HCT116 (cell line): ENCODE data around the gene CCNL2. TPM values are rescaled to one million over a fixed set of nuclear protein-coding genes. Genes with fewer than 3 reads are reported as not detected.

Experiments
- ATAC-seq: fragments of 200-7000 bp; cut with Tn5 transposase; 2 replicates; pipeline ENCODE4 v1.9.1; 2020; ENCODE audit warnings: mild to moderate bottlenecking, moderate library complexity
- BruUV-seq: library from RNA; stranded (reverse); fragments of 400-500 nt; replicated peaks from 2 replicates; lab custom pipeline; 2021; lab: Mats Ljungman, UMichigan
- CTCF ChIA-PET: fragments of 300-600 bp; sonication (Branson Sonifier 250); formaldehyde crosslinking; loops from one replicate; lab custom pipeline; 2021; ENCODE audit warnings: antibody characterized with exemption; lab: Charles Lee
- POLR2A ChIA-PET: fragments of 300-600, 350-600 bp; sonication (Branson Sonifier 250); formaldehyde crosslinking; loops from one replicate; lab custom pipeline; 2021; ENCODE audit warnings: antibody characterized with exemption; lab: Charles Lee
- RAD21 ChIA-PET, 2 experiments: fragments of 300-600 bp; sonication (Branson Sonifier 250); formaldehyde crosslinking; loops; one replicate each; lab custom pipeline; 2023; ENCODE audit warnings: low total read pairs in 2 of 2; ENCODE audit not compliant: uncharacterized antibody in 2 of 2, unreplicated experiment in 2 of 2, low non-redundant PET in 1 of 2; lab: Charles Lee
- DNase-seq: peaks from one replicate; pipeline ENCODE4 v3.0.0-alpha.2; 2010; ENCODE audit warnings: low read depth, low spot score
- H2AFZ ChIP-seq: fragments of 200-600 bp; shearing (Covaris generic), sonication (generic); 2 replicates; pipeline ENCODE4 v1.6.1; 2017; ENCODE audit warnings: low read depth, mixed run types, mixed read lengths, antibody characterized with exemption, low read length; ENCODE audit not compliant: poor library complexity, severe bottlenecking
- H3K27ac ChIP-seq: 2 replicates; pipeline ENCODE4 v1.5.1; 2012; ENCODE audit warnings: low read depth, low read length
- H3K27me3 ChIP-seq: fragments of 200-600 bp; sonication (generic); 2 replicates; pipeline ENCODE4 v1.6.1; 2016; ENCODE audit warnings: mixed run types, low read length, mixed read lengths; ENCODE audit not compliant: insufficient read depth
- H3K36me3 ChIP-seq, 2 experiments: fragments of 200-500 bp in 1 of 2; fragments of 200-600 bp in 1 of 2; sonication (Bioruptor generic) in 1 of 2; sonication (generic) in 1 of 2; 2 replicates each; pipeline versions ENCODE4 v1.5.1 to v1.6.1; 2014 to 2016; ENCODE audit warnings: low read length in 2 of 2, inconsistent platforms in 1 of 2, mixed read lengths in 1 of 2, mixed run types in 1 of 2; ENCODE audit not compliant: insufficient read depth in 2 of 2, control insufficient read depth in 1 of 2
- H3K4me1 ChIP-seq, 2 experiments: fragments of 200-600 bp in 1 of 2; sonication (generic) in 1 of 2; 2 replicates each; pipeline versions ENCODE4 v1.5.1 to v1.6.1; 2012 to 2017; ENCODE audit warnings: low read length in 2 of 2, inconsistent platforms in 1 of 2, mild to moderate bottlenecking in 1 of 2, mixed read lengths in 1 of 2, mixed run types in 1 of 2, moderate library complexity in 1 of 2; ENCODE audit not compliant: insufficient read depth in 2 of 2, control insufficient read depth in 1 of 2
- H3K4me2 ChIP-seq: fragments of 200-600 bp; sonication (generic); 2 replicates; pipeline ENCODE4 v1.6.1; 2017; ENCODE audit warnings: mixed run types, low read length, mixed read lengths
- H3K4me3 ChIP-seq, 2 experiments: fragments of 200-600 bp in 1 of 2; sonication (generic) in 1 of 2; replicated peaks in 1 of 2; 2 replicates each; pipeline ENCODE4 v1.5.1; 2011 to 2016; ENCODE audit warnings: low read length in 2 of 2, control low read depth in 1 of 2, low read depth in 1 of 2, mild to moderate bottlenecking in 1 of 2, mixed read lengths in 1 of 2, mixed run types in 1 of 2
- H3K79me2 ChIP-seq: fragments of 200-600 bp; sonication (generic); 2 replicates; pipeline ENCODE4 v1.6.1; 2017; ENCODE audit warnings: mild to moderate bottlenecking, mixed run types, low read length, moderate library complexity, mixed read lengths; ENCODE audit not compliant: insufficient read depth
- H3K9ac ChIP-seq: fragments of 200-600 bp; sonication (generic); 2 replicates; pipeline ENCODE4 v1.6.1; 2016; ENCODE audit warnings: low read length, mixed read lengths
- H3K9me2 ChIP-seq: fragments of 200-600 bp; sonication (generic), shearing (Covaris generic); 2 replicates; pipeline ENCODE4 v1.6.1; 2017; ENCODE audit warnings: mixed run types, mild to moderate bottlenecking, moderate library complexity; ENCODE audit not compliant: insufficient read depth
- H3K9me3 ChIP-seq, 2 experiments: fragments of 200-500 bp in 1 of 2; fragments of 200-600 bp in 1 of 2; sonication (Bioruptor generic) in 1 of 2; sonication (generic) in 1 of 2; 2 replicates each; pipeline ENCODE4 v1.6.1; 2014 to 2017; ENCODE audit warnings: low read length in 2 of 2, mixed read lengths in 2 of 2, inconsistent platforms in 1 of 2, low read depth in 1 of 2, mild to moderate bottlenecking in 1 of 2, mixed run types in 1 of 2, moderate library complexity in 1 of 2; ENCODE audit not compliant: control insufficient read depth in 1 of 2, insufficient read depth in 1 of 2
- H4K20me1 ChIP-seq: fragments of 200-600 bp; sonication (generic), shearing (Covaris generic); 2 replicates; pipeline ENCODE4 v1.6.1; 2017; ENCODE audit warnings: mixed run types, mild to moderate bottlenecking, moderate library complexity; ENCODE audit not compliant: insufficient read depth
- ELF1 ChIP-seq: IDR thresholded peaks from 2 replicates; pipeline ENCODE4 v1.6.1; 2012; ENCODE audit warnings: low read depth, borderline replicate concordance
- EZH2 ChIP-seq: fragments of 200-600 bp; sonication (generic); IDR thresholded peaks from 2 replicates; pipeline ENCODE4 v1.6.1; 2017; ENCODE audit warnings: antibody characterized with exemption, mixed run types
- SIN3A ChIP-seq: IDR thresholded peaks from 2 replicates; pipeline ENCODE4 v1.6.1; 2012; ENCODE audit warnings: low read depth
- YY1 ChIP-seq: IDR thresholded peaks from 2 replicates; pipeline ENCODE4 v1.6.1; 2011; ENCODE audit warnings: low read length, low read depth, moderate library complexity, mild to moderate bottlenecking; ENCODE audit not compliant: insufficient replicate concordance; ENCODE audit errors: extremely low read depth
- intact Hi-C: fragments of 100-400 bp; cut with micrococcal nuclease; formaldehyde crosslinking; loops from 2 replicates; pipeline ENCODE4 v1.10.0; 2022
- total RNA-seq: library from RNA; stranded (reverse); gene quantifications from one replicate; pipeline ENCODE4 v1.2.1, GENCODE V29; 2021; ENCODE audit not compliant: unreplicated experiment
- TF ChIP-seq, protein P1 (sequence below): IDR thresholded peaks from 2 replicates; pipeline ENCODE4 v1.6.1; 2012
- TF ChIP-seq, protein P2 (sequence below), 3 experiments: fragments of 200-600 bp in 1 of 3; sonication (generic) in 1 of 3; IDR thresholded peaks in 2 of 3; conservative IDR thresholded peaks in 1 of 3; 2 replicates each; pipeline ENCODE4 v1.5.1; 2012 to 2017; ENCODE audit warnings: low read depth in 2 of 3, low read length in 2 of 3, antibody characterized with exemption in 1 of 3, borderline replicate concordance in 1 of 3, control low read depth in 1 of 3, mild to moderate bottlenecking in 1 of 3, mixed read lengths in 1 of 3, mixed run types in 1 of 3, moderate library complexity in 1 of 3; ENCODE audit not compliant: insufficient read depth in 1 of 3
- TF ChIP-seq, protein P3 (sequence below): IDR thresholded peaks from 2 replicates; pipeline ENCODE4 v1.6.1; 2012
- TF ChIP-seq, protein P4 (sequence below): IDR thresholded peaks from 2 replicates; pipeline ENCODE4 v1.6.1; 2011; ENCODE audit warnings: mild to moderate bottlenecking, low read length, moderate library complexity; ENCODE audit not compliant: insufficient replicate concordance; ENCODE audit errors: extremely low read depth

Gene CCNL2
- total RNA-seq, 1 experiment from 2014 or later: 173 TPM

DNA sequence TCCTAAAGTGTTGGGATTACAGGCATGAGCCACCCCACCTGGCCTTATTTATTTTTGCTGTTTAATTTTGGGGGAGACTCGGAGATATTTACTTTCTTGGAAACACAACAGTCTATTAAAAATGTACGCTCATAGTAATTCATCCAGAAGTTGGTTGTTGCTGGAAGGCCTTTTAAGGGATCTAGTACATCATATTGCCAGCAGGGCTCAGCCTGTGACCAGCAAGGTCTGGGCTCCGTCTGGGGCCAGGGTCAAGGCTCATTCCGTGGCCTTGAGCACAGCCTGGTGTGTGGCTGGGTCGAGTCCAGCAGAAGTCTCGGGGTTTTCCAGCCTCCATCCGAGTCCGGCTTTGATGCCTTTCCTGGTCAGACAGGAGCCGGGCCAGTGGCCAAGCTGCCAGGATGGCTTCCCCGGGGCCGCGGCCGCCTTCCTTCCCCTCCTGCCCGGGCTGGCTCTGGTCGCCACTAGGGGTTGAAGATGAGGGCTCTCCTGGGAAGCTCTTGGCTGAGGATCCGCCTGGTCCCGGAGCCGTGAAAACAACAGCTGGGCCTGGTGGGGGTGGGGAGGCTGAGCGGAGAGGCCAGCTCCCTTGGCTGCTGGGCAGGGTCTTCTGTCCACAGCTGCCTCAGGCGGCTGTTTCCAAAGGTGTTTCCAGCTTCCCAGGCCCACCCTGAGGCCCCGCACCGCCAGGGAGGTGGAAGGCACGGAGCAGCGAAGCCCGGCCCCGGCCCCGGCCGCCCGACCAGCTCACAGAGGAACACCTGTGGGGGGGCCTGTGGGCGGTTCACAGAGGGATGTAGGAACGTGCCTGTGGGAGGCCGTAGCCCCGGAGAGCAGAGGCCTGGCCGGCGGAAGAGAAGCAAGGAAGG lies 31.2 kb upstream of the CCNL2 start:
- BruUV-seq: no TSS peak
- H3K4me2 ChIP-seq: no peak overlapping the region
- ATAC-seq: no peak

More for the DNA sequence above, 31.2 kb upstream of the CCNL2 start:
- Histone ChIP-seq H3K79me2 (peaks cover 9% of the 10 kb centered on the region; the same call in 1 of the 2 replicates), H2AFZ (no peak overlapping the region), H3K4me1 (peaks cover 49 to 69% of the 10 kb centered on the region in 2 experiments), H3K27ac (peak overlapping the region; percentile 19; the same call in 1 of the 2 replicates), H3K9me2 (no peaks in the 10 kb centered on the region), H3K4me3 (no peak overlapping the region), H3K9ac (no peak overlapping the region), H3K9me3 (no peaks in the 10 kb centered on the region), H4K20me1 (no peaks in the 10 kb centered on the region), H3K36me3 (no peaks in the 10 kb centered on the region), H3K27me3 (no peaks in the 10 kb centered on the region)
- no peak for DNase-seq
- ChIA-PET CTCF (interaction anchor here (1.8 kb wide), 1 partner anchor 11 kb away, joined by 7 read pairs; no protein-coding TSS in a partner anchor), POLR2A (no interaction called here), RAD21 (no interaction called here)
- intact Hi-C loops: no loop called here
- TF ChIP-seq ELF1: no peak
- TF ChIP-seq YY1: no peak
- TF ChIP-seq, protein P1, sequence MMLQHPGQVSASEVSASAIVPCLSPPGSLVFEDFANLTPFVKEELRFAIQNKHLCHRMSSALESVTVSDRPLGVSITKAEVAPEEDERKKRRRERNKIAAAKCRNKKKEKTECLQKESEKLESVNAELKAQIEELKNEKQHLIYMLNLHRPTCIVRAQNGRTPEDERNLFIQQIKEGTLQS: no peak
- TF ChIP-seq, protein P2, sequence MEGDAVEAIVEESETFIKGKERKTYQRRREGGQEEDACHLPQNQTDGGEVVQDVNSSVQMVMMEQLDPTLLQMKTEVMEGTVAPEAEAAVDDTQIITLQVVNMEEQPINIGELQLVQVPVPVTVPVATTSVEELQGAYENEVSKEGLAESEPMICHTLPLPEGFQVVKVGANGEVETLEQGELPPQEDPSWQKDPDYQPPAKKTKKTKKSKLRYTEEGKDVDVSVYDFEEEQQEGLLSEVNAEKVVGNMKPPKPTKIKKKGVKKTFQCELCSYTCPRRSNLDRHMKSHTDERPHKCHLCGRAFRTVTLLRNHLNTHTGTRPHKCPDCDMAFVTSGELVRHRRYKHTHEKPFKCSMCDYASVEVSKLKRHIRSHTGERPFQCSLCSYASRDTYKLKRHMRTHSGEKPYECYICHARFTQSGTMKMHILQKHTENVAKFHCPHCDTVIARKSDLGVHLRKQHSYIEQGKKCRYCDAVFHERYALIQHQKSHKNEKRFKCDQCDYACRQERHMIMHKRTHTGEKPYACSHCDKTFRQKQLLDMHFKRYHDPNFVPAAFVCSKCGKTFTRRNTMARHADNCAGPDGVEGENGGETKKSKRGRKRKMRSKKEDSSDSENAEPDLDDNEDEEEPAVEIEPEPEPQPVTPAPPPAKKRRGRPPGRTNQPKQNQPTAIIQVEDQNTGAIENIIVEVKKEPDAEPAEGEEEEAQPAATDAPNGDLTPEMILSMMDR (IDR thresholded peaks at IDR 0.05 in 2 of 3, conservative IDR thresholded peaks at IDR 0.05 in 1 of 3; ENCODE audit: borderline replicate concordance in 1 of 3, insufficient read depth in 1 of 3, low read depth in 2 of 3, low read length in 2 of 3): peak in 1 of 3 experiments; percentile 13; a peak in 1 of 6 replicates
- no peak for TF ChIP-seq EZH2
- TF ChIP-seq, protein P3, sequence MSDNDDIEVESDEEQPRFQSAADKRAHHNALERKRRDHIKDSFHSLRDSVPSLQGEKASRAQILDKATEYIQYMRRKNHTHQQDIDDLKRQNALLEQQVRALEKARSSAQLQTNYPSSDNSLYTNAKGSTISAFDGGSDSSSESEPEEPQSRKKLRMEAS: no peak
- TF ChIP-seq SIN3A: no peak
- TF ChIP-seq, protein P4, sequence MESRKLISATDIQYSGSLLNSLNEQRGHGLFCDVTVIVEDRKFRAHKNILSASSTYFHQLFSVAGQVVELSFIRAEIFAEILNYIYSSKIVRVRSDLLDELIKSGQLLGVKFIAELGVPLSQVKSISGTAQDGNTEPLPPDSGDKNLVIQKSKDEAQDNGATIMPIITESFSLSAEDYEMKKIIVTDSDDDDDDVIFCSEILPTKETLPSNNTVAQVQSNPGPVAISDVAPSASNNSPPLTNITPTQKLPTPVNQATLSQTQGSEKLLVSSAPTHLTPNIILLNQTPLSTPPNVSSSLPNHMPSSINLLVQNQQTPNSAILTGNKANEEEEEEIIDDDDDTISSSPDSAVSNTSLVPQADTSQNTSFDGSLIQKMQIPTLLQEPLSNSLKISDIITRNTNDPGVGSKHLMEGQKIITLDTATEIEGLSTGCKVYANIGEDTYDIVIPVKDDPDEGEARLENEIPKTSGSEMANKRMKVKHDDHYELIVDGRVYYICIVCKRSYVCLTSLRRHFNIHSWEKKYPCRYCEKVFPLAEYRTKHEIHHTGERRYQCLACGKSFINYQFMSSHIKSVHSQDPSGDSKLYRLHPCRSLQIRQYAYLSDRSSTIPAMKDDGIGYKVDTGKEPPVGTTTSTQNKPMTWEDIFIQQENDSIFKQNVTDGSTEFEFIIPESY: no peak
